IMR-90 (cell line): ENCODE data around the gene SLC29A3. TPM values are rescaled to one million over a fixed set of nuclear protein-coding genes. Genes with fewer than 3 reads are reported as not detected.

Experiments
- ATAC-seq: fragments of 200-7000 bp; cut with Tn5 transposase; 2 replicates; pipeline ENCODE4 v1.9.1; 2020; ENCODE audit warnings: low read depth, mild to moderate bottlenecking, moderate library complexity
- BruUV-seq: library from RNA; stranded (reverse); fragments of 400-500 nt; replicated peaks from 2 replicates; lab custom pipeline; 2021; lab: Mats Ljungman, UMichigan
- CTCF ChIA-PET: fragments of 300-600 bp; formaldehyde crosslinking; extraction: SDS; loops from one replicate; lab custom pipeline; 2021; ENCODE audit warnings: antibody characterized with exemption; lab: Yijun Ruan, JAX
- POLR2A ChIA-PET: fragments of 300-600 bp; sonication (Branson Sonifier 250); formaldehyde crosslinking; loops from one replicate; lab custom pipeline; 2022; ENCODE audit warnings: antibody characterized with exemption; ENCODE audit not compliant: unreplicated experiment; lab: Charles Lee
- DNase-seq: peaks from one replicate; pipeline ENCODE4 v3.0.0; 2013
- H2AFZ ChIP-seq: replicated peaks from 2 replicates; pipeline ENCODE3; 2013; ENCODE audit warnings: low read length, mild to moderate bottlenecking; ENCODE audit not compliant: poor library complexity
- H2AK5ac ChIP-seq: 2 replicates; pipeline ENCODE4 v1.6.1; 2013; ENCODE audit warnings: low read depth, low read length, inconsistent platforms
- H2AK9ac ChIP-seq: replicated peaks from 2 replicates; pipeline ENCODE3; 2013; ENCODE audit warnings: mild to moderate bottlenecking, low read depth, low read length, moderate library complexity; ENCODE audit not compliant: poor library complexity
- H2BK120ac ChIP-seq: 2 replicates; pipeline ENCODE4 v1.6.1; 2013; ENCODE audit warnings: low read depth, low read length, inconsistent platforms
- H2BK15ac ChIP-seq: 3 replicates; pipeline ENCODE4 v1.6.1; 2013; ENCODE audit warnings: low read depth, low read length, inconsistent platforms
- H2BK20ac ChIP-seq: 2 replicates; pipeline ENCODE4 v1.6.1; 2013; ENCODE audit warnings: low read depth, mild to moderate bottlenecking, inconsistent platforms, low read length, moderate library complexity
- H2BK5ac ChIP-seq: 2 replicates; pipeline ENCODE4 v1.6.1; 2013; ENCODE audit warnings: mild to moderate bottlenecking, low read depth, low read length, inconsistent platforms; ENCODE audit not compliant: poor library complexity, severe bottlenecking
- H3K14ac ChIP-seq: replicated peaks from 2 replicates; pipeline ENCODE4 v1.6.1; 2013; ENCODE audit warnings: low read depth, low read length, inconsistent platforms
- H3K18ac ChIP-seq: 2 replicates; pipeline ENCODE4 v1.6.1; 2013; ENCODE audit warnings: low read depth, low read length, control low read depth
- H3K23ac ChIP-seq: 2 replicates; pipeline ENCODE4 v1.6.1; 2013; ENCODE audit warnings: low read depth, low read length, inconsistent platforms
- H3K27ac ChIP-seq: 2 replicates; pipeline ENCODE4 v1.5.1; 2013; ENCODE audit warnings: mild to moderate bottlenecking, control low read depth, low read length; ENCODE audit not compliant: insufficient read depth
- H3K27me3 ChIP-seq: 2 replicates; pipeline ENCODE4 v1.6.1; 2013; ENCODE audit warnings: low read length; ENCODE audit not compliant: control insufficient read depth, insufficient read depth
- H3K36me3 ChIP-seq: 2 replicates; pipeline ENCODE4 v1.6.1; 2013; ENCODE audit warnings: low read length, mixed read lengths; ENCODE audit not compliant: control insufficient read depth, insufficient read depth
- H3K4ac ChIP-seq: 2 replicates; pipeline ENCODE4 v1.6.1; 2013; ENCODE audit warnings: low read depth, low read length, inconsistent platforms
- H3K4me1 ChIP-seq: 2 replicates; pipeline ENCODE4 v1.6.1; 2013; ENCODE audit warnings: low read length, mixed read lengths; ENCODE audit not compliant: control insufficient read depth, insufficient read depth
- H3K4me2 ChIP-seq: 2 replicates; pipeline ENCODE4 v1.6.1; 2013; ENCODE audit warnings: low read depth, mild to moderate bottlenecking, control low read depth, low read length, moderate library complexity
- H3K4me3 ChIP-seq: 2 replicates; pipeline ENCODE4 v1.5.1; 2013; ENCODE audit warnings: low read depth, mild to moderate bottlenecking, control low read depth, low read length, moderate library complexity; ENCODE audit not compliant: insufficient read depth
- H3K56ac ChIP-seq: 2 replicates; pipeline ENCODE4 v1.6.1; 2013; ENCODE audit warnings: low read length, inconsistent platforms; ENCODE audit not compliant: insufficient read depth; ENCODE audit errors: extremely low read depth
- H3K79me1 ChIP-seq, 2 experiments: 2 replicates each; pipeline ENCODE4 v1.6.1; 2013; ENCODE audit warnings: low read length in 2 of 2, inconsistent platforms in 1 of 2, low read depth in 1 of 2
- H3K9ac ChIP-seq: 2 replicates; pipeline ENCODE4 v1.6.1; 2013; ENCODE audit warnings: low read depth, low read length, control low read depth
- H3K9me1 ChIP-seq: 2 replicates; pipeline ENCODE4 v1.6.1; 2013; ENCODE audit warnings: low read length, inconsistent platforms; ENCODE audit not compliant: insufficient read depth
- H3K9me3 ChIP-seq: 2 replicates; pipeline ENCODE4 v1.6.1; 2013; ENCODE audit warnings: low read length; ENCODE audit not compliant: control insufficient read depth, insufficient read depth
- H4K20me1 ChIP-seq: 2 replicates; pipeline ENCODE4 v1.6.1; 2013; ENCODE audit warnings: low read length, inconsistent platforms; ENCODE audit not compliant: insufficient read depth
- H4K5ac ChIP-seq: 2 replicates; pipeline ENCODE4 v1.6.1; 2013; ENCODE audit warnings: mild to moderate bottlenecking, low read depth, low read length, control low read depth
- H4K8ac ChIP-seq, 2 experiments: 2 replicates each; pipeline ENCODE4 v1.6.1; 2013; ENCODE audit warnings: low read depth in 2 of 2, low read length in 2 of 2, control low read depth in 1 of 2, inconsistent platforms in 1 of 2
- H4K91ac ChIP-seq: 2 replicates; pipeline ENCODE4 v1.6.1; 2013; ENCODE audit warnings: low read depth, low read length, inconsistent platforms; ENCODE audit not compliant: insufficient read depth
- CEBPB ChIP-seq: IDR thresholded peaks from 2 replicates; pipeline ENCODE4 v1.6.1; 2012; ENCODE audit warnings: low read depth, low read length, improper control_type of control experiment
- MAFK ChIP-seq: IDR thresholded peaks from 2 replicates; pipeline ENCODE4 v1.6.1; 2012; ENCODE audit warnings: low read depth, low read length, improper control_type of control experiment
- NFE2L2 ChIP-seq: fragments of 150-350 bp; IDR thresholded peaks from 2 replicates; pipeline ENCODE4 v1.6.1; 2016; ENCODE audit warnings: low read depth, mild to moderate bottlenecking, low read length
- RAD21 ChIP-seq: IDR thresholded peaks from 2 replicates; pipeline ENCODE4 v1.6.1; 2012; ENCODE audit warnings: low read length, improper control_type of control experiment
- WGBS, 2 experiments: methylation state at CpG; one replicate each; pipeline versions ENCODE4 v1.1.5 to v1.1.7; 2013; ENCODE audit warnings: missing lambda C conversion rate in 2 of 2; ENCODE audit not compliant: insufficient read length in 1 of 2; ENCODE audit errors: extremely low coverage in 2 of 2; 5-methylcytosine and 5-hydroxymethylcytosine counted together
- dilution Hi-C: fragments of 300-500 bp; cut with HindIII; formaldehyde crosslinking; loops from one replicate; pipeline ENCODE4 v1.14.3; 2018; ENCODE audit warnings: low sequenced_read_pairs; ENCODE audit not compliant: unreplicated experiment
- in situ Hi-C: fragments of 300-500 bp; cut with MboI; formaldehyde crosslinking; loops from 3 replicates; pipeline ENCODE4 v1.14.3; 2019; ENCODE audit warnings: low sequenced_read_pairs, inconsistent platforms, mixed read lengths
- intact Hi-C: fragments of 100-400 bp; cut with micrococcal nuclease; formaldehyde crosslinking; loops from 2 replicates; pipeline ENCODE4 v1.10.0; 2022
- polyA plus RNA-seq, 3 experiments: library from polyadenylated mRNA; depleted of rRNA; stranded (reverse); fragments of >200 nt; gene quantifications; 2 replicates each; pipeline ENCODE4 v1.2.3, GENCODE V29; 2012; ENCODE audit warnings: low replicate concordance in 1 of 3
- total RNA-seq: library from RNA; depleted of rRNA; stranded (reverse); fragments of >200 nt; gene quantifications from 2 replicates; pipeline ENCODE4 v1.2.3, GENCODE V29; 2012

SLC29A3 gene
- total and polyA plus RNA-seq, 2 of the 4 experiments (the other 2 are of a cell fraction): 0.72 to 3.0 TPM

DNA sequence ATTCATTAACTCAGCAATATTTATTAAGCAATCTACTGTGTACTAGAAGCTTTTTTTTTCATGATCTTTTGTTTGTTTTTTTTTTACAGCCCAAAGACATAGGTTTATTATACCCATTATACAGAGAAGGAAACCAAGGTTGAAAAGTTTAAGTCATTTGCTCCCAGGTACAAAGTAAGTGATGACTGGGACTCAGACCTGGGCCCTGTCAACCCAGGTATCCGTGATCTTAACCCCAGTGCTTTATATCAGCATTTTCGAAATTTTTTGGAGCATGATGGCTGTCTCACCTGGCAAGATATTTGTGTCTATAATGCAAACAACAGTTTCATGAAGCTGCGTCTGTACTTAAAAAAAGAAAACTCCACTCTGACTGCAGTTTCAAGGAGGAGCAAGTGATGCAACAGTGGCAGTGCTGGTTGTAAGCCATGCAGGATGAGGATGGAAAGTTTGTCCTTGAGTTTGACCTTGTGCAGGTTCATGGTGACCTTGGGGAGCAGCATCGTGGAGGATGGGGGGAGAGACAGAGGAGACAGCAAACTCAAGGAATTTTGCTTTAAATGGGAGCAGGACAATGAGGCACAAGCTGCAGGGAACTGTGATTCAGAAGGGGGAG lies 11.8 kb downstream of the SLC29A3 start:
- Histone ChIP-seq H2BK15ac (no peak overlapping the region), H3K4ac (no peak overlapping the region), H3K14ac (no peak overlapping the region), H2BK5ac (no peak overlapping the region), H3K9me1 (no peaks in the 10 kb centered on the region), H4K5ac (no peak overlapping the region), H2BK120ac (no peak overlapping the region), H2AK5ac (no peak overlapping the region), H3K79me1 (no peaks in the 10 kb centered on the region), H2AK9ac (no peak overlapping the region), H2BK20ac (no peak overlapping the region), H3K4me1 (no peaks in the 10 kb centered on the region; the same call in 1 of the 2 replicates), H3K23ac (no peak overlapping the region), H3K36me3 (no peaks in the 10 kb centered on the region), H3K56ac (no peak overlapping the region), H3K27me3 (no peaks in the 10 kb centered on the region; the same call in 1 of the 2 replicates), H4K8ac (no peak overlapping the region), H3K4me2 (no peak overlapping the region), H4K91ac (no peak overlapping the region), H3K18ac (no peak overlapping the region), H3K4me3 (no peak overlapping the region), H4K20me1 (no peaks in the 10 kb centered on the region), H3K9ac (no peak overlapping the region), H3K27ac (no peak overlapping the region), H2AFZ (no peak overlapping the region), H3K9me3 (no peaks in the 10 kb centered on the region)
- ChIA-PET CTCF (interaction anchor here (0.6 to 2.2 kb wide), 3 partner anchors 12 to 718 kb away, joined by 3 to 8 read pairs (median 3); partner anchors contain the start of gene SLC29A3), POLR2A (no interaction called here)
- no TSS peak for BruUV-seq
- intact Hi-C loops: no loop called here
- ATAC-seq (no peak), DNase-seq (no peak)
- dilution Hi-C loops: no loop called here
- WGBS, 2 experiments: 100% methylated on average over 1 of the region's 4 CpGs; no CpG with 5 or more reads in 1 of the 2 experiments
- in situ Hi-C loops: no loop called here
- TF ChIP-seq CEBPB (no peak), MAFK (no peak), RAD21 (no peak), NFE2L2 (no peak)
